ENCODE results near the gene ZIC5.
A peak's percentile ranks its signal among the peaks of the same experiment; 100 is the strongest.

The ZIC5 gene

GRCh38 chr13:99971576-99972189 lies at the start of gene ZIC5:
ZIC5 (minus strand) TSS chr13:99971767; CDS start chr13:99971603, 164 bp downstream.
- DNase-seq: peak; percentile 96

GRCh38 chr13:100019780-100020356 lies 48.3 kb upstream of the ZIC5 start:
- DNase-seq: no peak

GRCh38 chr13:100014621-100015020 lies 43.1 kb upstream of the ZIC5 start:
- DNase-seq: no peak

DNA sequence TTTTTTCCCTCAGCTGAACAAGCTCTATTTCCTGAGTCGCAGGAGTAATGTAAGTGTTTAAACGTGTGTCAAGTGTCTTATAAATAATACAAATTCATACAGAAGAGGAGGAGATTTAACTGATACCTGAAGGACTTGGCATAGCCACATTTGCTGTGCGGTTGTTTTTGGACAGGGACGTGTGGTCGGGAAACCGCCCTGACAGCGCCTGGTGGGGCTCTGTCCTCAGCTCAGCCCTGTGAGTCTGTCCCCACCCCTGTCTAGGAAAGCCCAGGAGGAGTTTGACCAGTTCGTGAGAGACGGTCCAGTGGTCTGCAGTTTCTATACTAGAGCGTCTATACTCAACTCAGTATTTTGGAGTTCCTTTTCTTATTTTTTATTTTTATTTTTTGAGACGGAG lies 26.7 kb upstream of the ZIC5 start:
- DNase-seq: no peak

GRCh38 chr13:99997702-99998214 lies 26.2 kb upstream of the ZIC5 start:
- no peak for DNase-seq

DNA sequence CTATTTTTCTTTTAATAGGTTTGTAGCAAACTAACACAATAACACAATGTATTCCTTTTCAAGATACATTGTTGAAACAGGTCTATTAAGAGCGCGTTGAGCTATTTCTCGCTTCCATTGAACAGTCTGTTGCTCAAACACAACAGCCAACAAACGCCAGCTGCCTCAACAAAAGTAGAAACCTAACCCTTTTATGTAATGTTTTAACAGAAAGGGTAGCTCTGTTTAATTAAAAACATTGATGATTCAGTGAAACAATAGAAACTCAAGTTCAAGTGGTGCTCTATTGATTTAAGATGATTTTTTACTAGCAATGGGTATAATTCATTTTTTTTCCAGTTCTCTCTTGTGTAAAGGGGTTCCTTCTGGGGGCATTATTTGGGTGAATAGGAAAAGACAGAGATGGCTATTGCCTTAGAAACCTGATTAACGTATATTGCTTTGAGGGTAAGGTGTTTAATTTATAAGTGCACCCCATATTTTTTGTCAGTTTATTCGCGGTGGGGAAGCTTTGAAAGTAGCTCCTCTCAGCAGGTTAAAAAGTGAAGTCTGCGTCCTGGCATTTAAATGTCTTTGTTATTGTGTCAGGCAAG lies 24.9 kb upstream of the ZIC5 start:
- DNase-seq: no peak

GRCh38 chr13:99995589-99996380 lies 24.2 kb upstream of the ZIC5 start:
- DNase-seq: peak; percentile 82

DNA sequence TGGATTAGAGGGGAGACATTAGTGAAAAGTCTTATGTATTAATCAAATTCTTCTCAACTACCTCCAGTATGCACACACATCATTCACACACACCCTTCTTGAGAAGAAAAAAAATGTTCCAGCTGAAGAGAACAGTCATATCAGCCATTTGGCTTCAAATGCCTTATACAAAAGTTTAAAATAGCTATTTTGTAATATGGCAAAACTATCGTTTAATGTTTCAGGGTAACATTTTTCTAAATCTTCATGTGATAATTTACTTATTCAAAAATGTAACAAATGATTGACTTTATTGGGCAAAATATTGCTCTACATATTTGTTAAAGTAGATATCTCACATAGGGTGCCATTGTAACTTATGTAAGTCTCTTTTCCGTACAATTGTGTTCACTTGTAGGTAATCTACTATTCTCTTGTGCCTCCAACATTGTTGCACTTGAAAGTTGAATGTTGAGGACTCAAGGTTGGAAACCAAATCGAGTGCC lies 23.6 kb upstream of the ZIC5 start:
- DNase-seq: no peak

DNA sequence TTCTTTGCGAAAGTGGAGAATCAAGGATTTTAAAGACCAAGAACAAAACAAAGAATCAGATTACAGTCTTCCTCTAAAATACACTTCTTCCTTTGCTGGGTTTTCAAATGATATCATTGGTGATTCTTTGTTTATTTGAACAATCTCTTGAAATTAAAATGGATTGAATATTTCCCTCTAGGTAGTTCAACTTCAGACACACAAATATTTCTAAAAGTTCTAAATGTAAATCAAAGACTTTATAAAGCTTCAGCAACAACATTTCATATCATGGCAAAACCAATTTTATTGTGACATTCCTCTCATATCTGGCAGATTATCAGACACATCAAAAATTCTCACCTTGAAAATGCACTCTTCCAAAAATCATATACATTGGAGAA lies 23.1 kb upstream of the ZIC5 start:
- no peak for DNase-seq

GRCh38 chr13:99993660-99994637 lies 22.4 kb upstream of the ZIC5 start:
- DNase-seq: no peak

DNA sequence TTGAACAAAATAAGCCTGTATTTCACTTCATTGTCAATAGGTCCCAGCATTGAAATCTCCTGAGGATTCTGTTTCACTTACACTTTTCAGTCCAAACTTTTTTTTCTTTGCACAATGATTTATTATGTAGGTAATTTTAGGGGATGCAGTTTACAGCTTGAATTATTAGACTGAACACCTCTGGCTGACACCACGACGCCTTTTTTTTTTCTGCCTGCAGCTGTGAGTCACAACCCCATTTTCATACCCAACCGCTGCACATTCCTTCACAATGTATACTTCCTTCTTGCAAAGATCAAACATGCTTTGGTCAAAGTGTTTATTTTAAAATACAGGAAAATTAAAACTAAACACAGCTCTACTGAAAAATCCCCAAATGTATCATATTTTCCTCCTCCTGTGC lies 21.4 kb upstream of the ZIC5 start:
- DNase-seq: no peak

DNA sequence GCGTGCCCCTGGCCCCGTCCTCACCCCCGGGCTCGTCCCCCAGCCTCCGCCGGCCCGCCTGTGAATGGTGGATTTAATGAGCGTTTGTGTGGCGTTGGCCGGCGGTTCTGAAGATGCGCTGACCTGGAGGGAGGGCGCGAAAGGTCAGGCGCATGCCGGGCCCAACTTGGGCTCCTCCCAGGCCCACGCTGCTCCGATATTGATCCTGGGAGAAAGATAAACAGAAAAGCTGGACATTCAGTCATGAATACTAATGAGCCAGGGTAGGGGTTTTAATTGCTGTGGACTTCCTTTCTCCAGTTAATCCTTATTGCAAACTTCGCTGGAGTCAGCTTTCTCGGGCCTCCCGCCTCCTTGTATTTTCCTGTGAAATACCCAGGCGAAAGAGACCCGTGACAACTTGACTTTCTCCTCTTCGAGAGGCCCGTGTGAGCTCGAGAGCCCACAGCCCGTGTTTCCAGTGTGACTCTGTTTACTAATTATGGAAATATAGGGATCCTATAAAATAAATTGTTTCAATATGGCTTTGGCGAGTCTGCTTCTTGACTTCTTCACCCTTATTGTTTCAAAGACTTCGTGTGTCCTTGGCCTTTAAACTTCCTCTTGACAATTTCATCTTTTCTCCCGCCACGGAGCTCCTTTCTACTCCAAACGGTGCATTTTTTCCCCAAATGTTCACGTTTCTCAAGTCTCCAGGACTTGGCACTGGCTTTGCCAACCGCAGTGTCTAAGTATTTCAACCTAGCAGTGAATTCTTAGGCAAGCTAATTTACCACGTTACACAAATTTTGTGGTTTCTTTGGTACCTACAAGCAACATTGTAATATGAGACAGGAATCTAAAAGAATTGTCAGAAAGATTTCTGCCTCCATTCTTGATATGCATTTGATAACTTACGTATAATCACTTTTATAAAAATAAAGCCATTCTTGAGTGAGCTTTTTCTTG lies 20.5 kb upstream of the ZIC5 start:
- DNase-seq: no peak

GRCh38 chr13:99991013-99991827 lies 19.7 kb upstream of the ZIC5 start:
- no peak for DNase-seq

- DNase-seq: no peak
Observed at GRCh38 chr13:99990126-99990977, 18.8 kb upstream of the ZIC5 start.

DNA sequence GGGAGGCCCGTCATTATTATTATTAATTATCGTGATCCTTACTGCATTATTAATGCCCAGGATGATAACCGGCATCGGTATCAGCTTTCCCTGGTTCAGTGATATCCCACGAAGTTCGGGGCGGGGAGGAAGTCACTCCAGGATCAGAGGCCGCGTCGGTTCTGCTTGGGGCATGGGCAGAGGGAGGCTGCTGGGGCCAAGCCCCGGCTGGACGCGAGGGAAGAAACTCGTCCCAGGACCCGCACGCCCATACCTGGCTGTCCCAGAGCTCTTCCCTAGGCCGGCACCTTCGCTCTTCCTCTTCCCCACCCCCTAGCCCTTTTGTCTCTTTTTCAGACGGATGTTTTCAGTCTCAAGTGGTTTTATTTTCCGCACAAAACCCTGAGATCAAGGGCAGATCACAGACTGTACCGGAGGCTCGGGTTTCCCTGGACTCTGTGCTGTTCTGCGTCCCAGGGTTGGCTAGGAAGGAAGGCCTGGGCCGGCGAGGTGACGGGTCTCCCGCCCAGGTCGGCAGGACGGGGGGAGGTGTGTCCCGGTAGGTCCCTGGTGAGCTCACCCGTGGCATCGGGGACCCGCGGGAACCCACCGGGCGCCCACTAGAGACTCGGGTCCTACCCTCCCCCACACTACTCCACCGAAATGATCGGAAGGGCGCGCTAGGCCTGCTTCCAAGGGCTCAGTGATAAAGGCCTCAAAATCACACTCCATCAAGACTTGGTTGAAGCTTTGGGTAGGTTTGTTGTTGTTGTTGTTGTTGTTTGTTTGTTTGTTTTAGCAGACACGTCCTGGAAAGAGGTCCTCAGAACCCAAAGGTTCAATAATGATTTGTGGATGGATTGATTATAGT lies 17.9 kb upstream of the ZIC5 start:
- no peak for DNase-seq

DNA sequence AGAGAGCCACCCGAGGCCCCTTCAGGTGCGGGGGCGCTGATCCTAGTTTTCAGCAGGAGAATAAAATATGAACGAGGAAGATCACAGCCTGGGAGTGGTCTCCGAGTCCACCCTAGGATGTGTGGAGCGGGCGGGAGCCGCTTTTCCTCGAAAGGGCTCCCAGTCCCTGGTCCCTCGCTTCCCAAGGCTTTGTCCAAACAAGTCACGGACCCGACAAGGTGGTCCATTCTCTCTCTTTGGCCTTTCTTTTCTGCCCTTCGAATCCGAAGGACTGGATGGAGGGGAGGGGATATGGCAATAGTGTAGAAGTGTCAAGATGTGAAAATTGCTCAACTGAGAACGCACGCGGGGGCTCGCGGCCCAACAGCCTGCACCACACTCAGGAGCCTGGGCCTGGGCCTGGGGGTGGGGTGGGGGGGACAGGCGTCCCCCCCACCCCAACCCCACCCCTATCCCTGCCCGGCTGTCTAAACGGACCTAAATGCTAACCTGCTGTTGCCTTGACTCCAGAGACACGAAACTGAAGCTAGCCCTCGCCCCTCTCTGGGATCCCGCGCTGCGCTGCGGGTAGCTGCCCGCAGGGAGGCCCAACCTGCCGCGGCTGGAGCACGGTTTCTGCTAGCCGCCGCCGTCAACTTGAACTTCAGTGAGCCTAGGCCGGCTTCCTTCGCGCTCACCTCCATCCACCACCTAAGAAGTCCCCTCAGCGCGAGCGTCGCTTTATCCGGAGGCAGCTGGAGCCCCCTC lies 17.1 kb upstream of the ZIC5 start:
- DNase-seq: peak; percentile 73
